ENCODE measurements around the gene GPR161.

- TF ChIP-seq CTCF (IDR thresholded peaks at IDR 0.05) = no peak
- TF ChIP-seq POLR2AphosphoS5 (IDR thresholded peaks at IDR 0.05) = no peak
These were observed 45.7 kb downstream of the GPR161 start for GRCh38 chr1:168091063-168091462.
